HEK293 (cell line): ENCODE results near the gene USP6NL.

ENCODE experiments used
- CTCF ChIA-PET: fragments of 350-600 bp; formaldehyde crosslinking; extraction: SDS; loops from one replicate; lab custom pipeline; 2021; ENCODE audit warnings: antibody characterized with exemption; lab: Yijun Ruan, JAX
- POLR2A ChIA-PET: fragments of 300-600 bp; formaldehyde crosslinking; extraction: SDS; loops from one replicate; lab custom pipeline; 2020; ENCODE audit warnings: antibody characterized with exemption, inconsistent platforms; lab: Yijun Ruan, JAX
- H3K27ac ChIP-seq: fragments of 200-500 bp; sonication (Bioruptor generic); 2 replicates; pipeline ENCODE4 v1.5.1; 2014; ENCODE audit warnings: low read depth, low read length, control low read depth, inconsistent platforms; ENCODE audit errors: extremely low read depth
- H3K36me3 ChIP-seq, 2 experiments: fragments of 200-500 bp in 1 of 2; sonication (Bioruptor generic) in 1 of 2; 1 replicate in 1 of 2; 2 replicates in 1 of 2; pipeline ENCODE4 v1.5.1; 2014 to 2017; ENCODE audit warnings: inconsistent platforms in 2 of 2, low read length in 2 of 2; ENCODE audit not compliant: control insufficient read depth in 2 of 2, insufficient read depth in 1 of 2
- H3K4me1 ChIP-seq: fragments of 200-500 bp; sonication (Bioruptor generic); 2 replicates; pipeline ENCODE4 v1.5.1; 2014; ENCODE audit warnings: mild to moderate bottlenecking, low read length, inconsistent platforms; ENCODE audit not compliant: control insufficient read depth, insufficient read depth
- H3K4me3 ChIP-seq: 2 replicates; pipeline ENCODE4 v1.5.1; 2011; ENCODE audit warnings: low read depth, mild to moderate bottlenecking, control low read depth, low read length, moderate library complexity
- H3K9me3 ChIP-seq: fragments of 200-500 bp; sonication (Bioruptor generic); 2 replicates; pipeline ENCODE4 v1.5.1; 2014; ENCODE audit warnings: low read depth, low read length, inconsistent platforms; ENCODE audit not compliant: control insufficient read depth, insufficient read depth
- EGR2 ChIP-seq: fragments of 450-650 bp; formaldehyde crosslinking; IDR thresholded peaks from 2 replicates; pipeline ENCODE4 v1.5.1; 2016; ENCODE audit warnings: low read depth, missing biosample characterization, missing genetic modification characterization
- GLIS1 ChIP-seq: fragments of 450-650 bp; formaldehyde crosslinking; IDR thresholded peaks from 2 replicates; pipeline ENCODE4 v1.5.1; 2016; ENCODE audit warnings: missing biosample characterization, missing genetic modification characterization
- KLF1 ChIP-seq: fragments of 450-650 bp; formaldehyde crosslinking; IDR thresholded peaks from 2 replicates; pipeline ENCODE4 v1.5.1; 2016; ENCODE audit warnings: missing biosample characterization, missing genetic modification characterization
- SP3 ChIP-seq: fragments of 450-650 bp; formaldehyde crosslinking; IDR thresholded peaks from 2 replicates; pipeline ENCODE4 v1.5.1; 2016; ENCODE audit warnings: missing biosample characterization, missing genetic modification characterization
- ZNF184 ChIP-seq: fragments of 450-650 bp; IDR thresholded peaks from 2 replicates; pipeline ENCODE4 v1.5.1; 2018; ENCODE audit warnings: missing biosample characterization, mild to moderate bottlenecking, missing genetic modification characterization
- ZNF24 ChIP-seq: fragments of 450-650 bp; formaldehyde crosslinking; IDR thresholded peaks from 2 replicates; pipeline ENCODE4 v1.5.1; 2016; ENCODE audit warnings: missing biosample characterization, missing genetic modification characterization
- ZNF341 ChIP-seq: fragments of 450-650 bp; formaldehyde crosslinking; IDR thresholded peaks from 2 replicates; pipeline ENCODE4; 2016; ENCODE audit warnings: low read depth, missing biosample characterization, missing genetic modification characterization
- ZNF433 ChIP-seq: fragments of 450-650 bp; formaldehyde crosslinking; IDR thresholded peaks from 2 replicates; pipeline ENCODE4 v1.5.1; 2016; ENCODE audit warnings: missing biosample characterization, missing genetic modification characterization, low read depth
- ZNF777 ChIP-seq: fragments of 450-650 bp; formaldehyde crosslinking; IDR thresholded peaks from 2 replicates; pipeline ENCODE4 v1.5.1; 2017; ENCODE audit warnings: missing biosample characterization, missing genetic modification characterization, borderline replicate concordance
- ZNF830 ChIP-seq: fragments of 450-650 bp; IDR thresholded peaks from 2 replicates; pipeline ENCODE4 v1.5.0; 2018; ENCODE audit warnings: missing biosample characterization, missing genetic modification characterization, low read depth, mild to moderate bottlenecking, moderate library complexity
- ZSCAN30 ChIP-seq: fragments of 450-650 bp; IDR thresholded peaks from 2 replicates; pipeline ENCODE4 v1.5.1; 2018; ENCODE audit warnings: missing biosample characterization, mild to moderate bottlenecking, missing genetic modification characterization, moderate library complexity
- TF ChIP-seq, protein P1 (sequence below): fragments of 450-650 bp; formaldehyde crosslinking; IDR thresholded peaks from 2 replicates; pipeline ENCODE4 v1.5.1; 2016; ENCODE audit warnings: missing biosample characterization, missing genetic modification characterization
- TF ChIP-seq, protein P2 (sequence below): IDR thresholded peaks from 2 replicates; pipeline ENCODE4 v1.6.1; 2011; ENCODE audit warnings: mild to moderate bottlenecking, low read depth, low read length, borderline replicate concordance
- TF ChIP-seq, protein P3 (sequence below): fragments of 450-650 bp; formaldehyde crosslinking; IDR thresholded peaks from 2 replicates; pipeline ENCODE4 v1.5.1; 2016; ENCODE audit warnings: missing biosample characterization, missing genetic modification characterization, borderline replicate concordance

USP6NL gene

DNA sequence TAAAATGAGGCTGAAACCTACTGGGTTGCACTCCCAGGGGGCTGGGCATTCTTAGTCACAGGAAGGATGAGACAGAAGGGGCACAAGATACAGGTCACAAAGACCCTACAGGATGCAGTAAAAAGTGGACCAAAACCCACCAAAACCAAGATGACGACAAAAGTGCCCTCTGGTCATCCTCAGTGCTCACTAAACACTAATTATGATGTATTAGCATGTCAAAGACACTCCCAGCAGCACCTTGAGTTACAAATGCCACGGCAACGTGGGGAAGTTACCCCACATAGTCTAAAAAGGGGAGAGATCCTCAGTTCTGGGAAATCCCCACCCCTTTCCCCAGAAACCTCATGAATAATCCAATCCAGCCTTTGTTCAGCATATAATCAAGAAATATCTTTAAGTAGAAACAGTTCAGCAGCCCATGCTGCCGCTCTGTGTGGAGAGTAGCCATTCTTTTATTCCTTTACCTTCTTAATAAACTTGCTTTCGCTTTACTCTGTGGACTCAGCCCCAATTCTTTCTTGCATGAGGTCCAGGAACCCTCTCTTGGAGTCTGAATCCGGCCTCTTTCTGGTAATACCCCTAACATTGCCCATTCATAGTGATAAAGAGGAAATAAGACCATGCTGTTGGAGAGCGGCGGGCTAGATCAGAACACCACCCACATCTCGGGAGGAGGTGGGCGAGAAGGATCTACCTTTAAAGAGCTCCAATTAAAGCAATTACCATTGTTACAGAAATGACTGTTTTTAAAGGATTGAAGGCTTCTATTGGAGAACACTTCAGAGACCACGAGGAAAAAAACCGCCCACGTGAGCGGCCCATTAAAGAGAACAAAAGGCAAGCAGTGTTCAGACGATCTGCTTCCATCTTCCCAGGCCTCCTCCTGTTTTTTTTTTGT, 170.9 kb downstream of the USP6NL start:
- ChIA-PET POLR2A (no interaction called here), CTCF (interaction anchor here (0.7 kb wide), 2 partner anchors 8 to 307 kb away, joined by 4 to 5 read pairs; no protein-coding TSS in a partner anchor)
- TF ChIP-seq ZNF830 (tag by site-specific recombination) (no peak), ZNF184 (no peak), EGR2 (tag by site-specific recombination) (0 out of 2 replicates have a peak, but pooled peaks have one; percentile 43), ZNF777 (no peak), KLF1 (tag by site-specific recombination) (no peak), ZNF24 (tag by site-specific recombination) (no peak)
- TF ChIP-seq, protein P1, sequence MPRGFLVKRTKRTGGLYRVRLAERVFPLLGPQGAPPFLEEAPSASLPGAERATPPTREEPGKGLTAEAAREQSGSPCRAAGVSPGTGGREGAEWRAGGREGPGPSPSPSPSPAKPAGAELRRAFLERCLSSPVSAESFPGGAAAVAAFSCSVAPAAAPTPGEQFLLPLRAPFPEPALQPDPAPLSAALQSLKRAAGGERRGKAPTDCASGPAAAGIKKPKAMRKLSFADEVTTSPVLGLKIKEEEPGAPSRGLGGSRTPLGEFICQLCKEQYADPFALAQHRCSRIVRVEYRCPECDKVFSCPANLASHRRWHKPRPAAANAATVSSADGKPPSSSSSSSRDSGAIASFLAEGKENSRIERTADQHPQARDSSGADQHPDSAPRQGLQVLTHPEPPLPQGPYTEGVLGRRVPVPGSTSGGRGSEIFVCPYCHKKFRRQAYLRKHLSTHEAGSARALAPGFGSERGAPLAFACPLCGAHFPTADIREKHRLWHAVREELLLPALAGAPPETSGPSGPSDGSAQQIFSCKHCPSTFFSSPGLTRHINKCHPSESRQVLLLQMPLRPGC (tag by site-specific recombination) = no peak
- Histone ChIP-seq H3K4me3 (no peak overlapping the region), H3K36me3 (no peaks in the 10 kb centered on the region), H3K27ac (no peak overlapping the region), H3K9me3 (no peaks in the 10 kb centered on the region), H3K4me1 (no peaks in the 10 kb centered on the region)

DNA sequence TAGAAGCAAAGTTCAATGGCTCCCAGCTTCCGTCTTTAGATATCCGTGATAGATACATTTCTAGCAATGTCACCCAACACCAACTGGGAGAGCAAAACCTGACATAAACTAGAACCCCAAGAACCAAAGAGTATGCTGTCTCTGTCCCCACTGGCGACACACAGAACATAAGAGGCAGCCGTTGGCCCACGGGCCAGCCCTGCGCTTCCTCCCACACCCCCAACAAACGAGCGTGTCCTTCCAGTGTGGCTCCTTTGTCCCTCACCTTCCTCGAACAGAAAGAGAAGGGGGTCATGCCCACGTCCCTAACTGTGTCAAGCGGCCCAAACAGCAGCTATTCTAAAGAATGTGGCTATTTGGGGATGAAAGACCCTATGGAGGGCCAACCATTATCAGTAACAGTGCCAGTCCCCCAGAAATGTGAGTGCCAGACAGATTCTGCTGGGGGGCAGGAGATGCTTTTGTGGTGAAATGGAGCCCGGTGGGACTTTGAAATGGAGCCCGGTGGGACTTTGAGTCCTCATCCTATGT, 171.9 kb downstream of the USP6NL start:
- Histone ChIP-seq H3K9me3 (no peaks in the 10 kb centered on the region), H3K4me3 (no peak overlapping the region), H3K4me1 (no peaks in the 10 kb centered on the region), H3K27ac (no peak overlapping the region), H3K36me3 (no peaks in the 10 kb centered on the region)
- TF ChIP-seq ZSCAN30 = no peak
- TF ChIP-seq, protein P2, sequence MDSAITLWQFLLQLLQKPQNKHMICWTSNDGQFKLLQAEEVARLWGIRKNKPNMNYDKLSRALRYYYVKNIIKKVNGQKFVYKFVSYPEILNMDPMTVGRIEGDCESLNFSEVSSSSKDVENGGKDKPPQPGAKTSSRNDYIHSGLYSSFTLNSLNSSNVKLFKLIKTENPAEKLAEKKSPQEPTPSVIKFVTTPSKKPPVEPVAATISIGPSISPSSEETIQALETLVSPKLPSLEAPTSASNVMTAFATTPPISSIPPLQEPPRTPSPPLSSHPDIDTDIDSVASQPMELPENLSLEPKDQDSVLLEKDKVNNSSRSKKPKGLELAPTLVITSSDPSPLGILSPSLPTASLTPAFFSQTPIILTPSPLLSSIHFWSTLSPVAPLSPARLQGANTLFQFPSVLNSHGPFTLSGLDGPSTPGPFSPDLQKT = no peak
- no peak for TF ChIP-seq SP3
- no peak for TF ChIP-seq ZNF433 (tag by site-specific recombination)
- TF ChIP-seq, protein P3, sequence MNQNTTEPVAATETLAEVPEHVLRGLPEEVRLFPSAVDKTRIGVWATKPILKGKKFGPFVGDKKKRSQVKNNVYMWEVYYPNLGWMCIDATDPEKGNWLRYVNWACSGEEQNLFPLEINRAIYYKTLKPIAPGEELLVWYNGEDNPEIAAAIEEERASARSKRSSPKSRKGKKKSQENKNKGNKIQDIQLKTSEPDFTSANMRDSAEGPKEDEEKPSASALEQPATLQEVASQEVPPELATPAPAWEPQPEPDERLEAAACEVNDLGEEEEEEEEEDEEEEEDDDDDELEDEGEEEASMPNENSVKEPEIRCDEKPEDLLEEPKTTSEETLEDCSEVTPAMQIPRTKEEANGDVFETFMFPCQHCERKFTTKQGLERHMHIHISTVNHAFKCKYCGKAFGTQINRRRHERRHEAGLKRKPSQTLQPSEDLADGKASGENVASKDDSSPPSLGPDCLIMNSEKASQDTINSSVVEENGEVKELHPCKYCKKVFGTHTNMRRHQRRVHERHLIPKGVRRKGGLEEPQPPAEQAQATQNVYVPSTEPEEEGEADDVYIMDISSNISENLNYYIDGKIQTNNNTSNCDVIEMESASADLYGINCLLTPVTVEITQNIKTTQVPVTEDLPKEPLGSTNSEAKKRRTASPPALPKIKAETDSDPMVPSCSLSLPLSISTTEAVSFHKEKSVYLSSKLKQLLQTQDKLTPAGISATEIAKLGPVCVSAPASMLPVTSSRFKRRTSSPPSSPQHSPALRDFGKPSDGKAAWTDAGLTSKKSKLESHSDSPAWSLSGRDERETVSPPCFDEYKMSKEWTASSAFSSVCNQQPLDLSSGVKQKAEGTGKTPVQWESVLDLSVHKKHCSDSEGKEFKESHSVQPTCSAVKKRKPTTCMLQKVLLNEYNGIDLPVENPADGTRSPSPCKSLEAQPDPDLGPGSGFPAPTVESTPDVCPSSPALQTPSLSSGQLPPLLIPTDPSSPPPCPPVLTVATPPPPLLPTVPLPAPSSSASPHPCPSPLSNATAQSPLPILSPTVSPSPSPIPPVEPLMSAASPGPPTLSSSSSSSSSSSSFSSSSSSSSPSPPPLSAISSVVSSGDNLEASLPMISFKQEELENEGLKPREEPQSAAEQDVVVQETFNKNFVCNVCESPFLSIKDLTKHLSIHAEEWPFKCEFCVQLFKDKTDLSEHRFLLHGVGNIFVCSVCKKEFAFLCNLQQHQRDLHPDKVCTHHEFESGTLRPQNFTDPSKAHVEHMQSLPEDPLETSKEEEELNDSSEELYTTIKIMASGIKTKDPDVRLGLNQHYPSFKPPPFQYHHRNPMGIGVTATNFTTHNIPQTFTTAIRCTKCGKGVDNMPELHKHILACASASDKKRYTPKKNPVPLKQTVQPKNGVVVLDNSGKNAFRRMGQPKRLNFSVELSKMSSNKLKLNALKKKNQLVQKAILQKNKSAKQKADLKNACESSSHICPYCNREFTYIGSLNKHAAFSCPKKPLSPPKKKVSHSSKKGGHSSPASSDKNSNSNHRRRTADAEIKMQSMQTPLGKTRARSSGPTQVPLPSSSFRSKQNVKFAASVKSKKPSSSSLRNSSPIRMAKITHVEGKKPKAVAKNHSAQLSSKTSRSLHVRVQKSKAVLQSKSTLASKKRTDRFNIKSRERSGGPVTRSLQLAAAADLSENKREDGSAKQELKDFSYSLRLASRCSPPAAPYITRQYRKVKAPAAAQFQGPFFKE (tag by site-specific recombination) = no peak
- no peak for TF ChIP-seq ZNF341 (tag by site-specific recombination)
- no peak for TF ChIP-seq GLIS1
- POLR2A ChIA-PET = no interaction called here
- CTCF ChIA-PET = no interaction called here
